Stomach (tissue), 9 donors: ENCODE data around the gene IZUMO1. TPM values are rescaled to one million over a fixed set of nuclear protein-coding genes. Genes with fewer than 3 reads are reported as not detected.

Experiments
- DNase-seq, 2 donors: peaks; one replicate each; pipeline versions ENCODE4 v3.0.0 to v3.0.0-alpha.2; 2013 to 2019
- H3K27ac ChIP-seq, 5 donors: fragments of 200-600 bp in 4 of 5; sonication (generic) in 4 of 5; one replicate each; pipeline ENCODE4 v1.5.1; 2013 to 2019; ENCODE audit warnings: mild to moderate bottlenecking in 1 of 5, moderate library complexity in 1 of 5
- H3K27me3 ChIP-seq, 3 donors: fragments of 200-600 bp; sonication (generic); one replicate each; pipeline ENCODE4 v1.5.1; 2017 to 2019; ENCODE audit warnings: mixed run types in 1 of 3
- H3K36me3 ChIP-seq, 4 donors: fragments of 200-600 bp; sonication (generic); 1 replicate in 3 of 4; 2 replicates in 1 of 4; pipeline ENCODE4 v1.5.1; 2016 to 2019
- H3K4me1 ChIP-seq, 4 donors: fragments of 200-600 bp; sonication (generic); one replicate each; pipeline ENCODE4 v1.5.1; 2016 to 2019
- H3K4me3 ChIP-seq, 4 donors: fragments of 200-600 bp; sonication (generic) in 3 of 4; one replicate each; pipeline ENCODE4 v1.5.1; 2016 to 2019; ENCODE audit warnings: mild to moderate bottlenecking in 1 of 4
- H3K9me3 ChIP-seq, 4 donors: fragments of 200-600 bp; sonication (generic); one replicate each; pipeline ENCODE4 v1.5.1; 2016 to 2019
- EP300 ChIP-seq: sonication (generic); formaldehyde crosslinking; IDR thresholded peaks from one replicate; pipeline ENCODE4 v1.6.1; 2017; ENCODE audit warnings: antibody characterized with exemption
- POLR2A ChIP-seq, 4 donors: fragments of 450-650 bp; IDR thresholded peaks; one replicate each; pipeline ENCODE4 v1.6.1; 2016; ENCODE audit warnings: antibody characterized with exemption in 4 of 4, control low read depth in 2 of 4, mild to moderate bottlenecking in 1 of 4, moderate library complexity in 1 of 4
- POLR2AphosphoS5 ChIP-seq, 3 donors: sonication (generic); formaldehyde crosslinking; IDR thresholded peaks; one replicate each; pipeline ENCODE4 v1.6.1; 2016; ENCODE audit warnings: antibody characterized with exemption in 3 of 3
- WGBS, 5 donors: extraction: QIAGEN DNeasy Blood & Tissue Kit in 3 of 5; methylation state at CpG; one replicate each; pipeline versions ENCODE4 v1.1.5 to v1.1.7; 2013 to 2018; 5-methylcytosine and 5-hydroxymethylcytosine counted together
- intact Hi-C: fragments of 100-400 bp; cut with DNase I; formaldehyde crosslinking; loops from one replicate; pipeline ENCODE4 v1.15.1; 2023; ENCODE audit warnings: low total_unique reads
- polyA plus RNA-seq, 3 donors: library from polyadenylated mRNA; stranded (reverse); fragments of 200-250 nt; gene quantifications; one replicate each; pipeline ENCODE4 v1.2.3, GENCODE V29; 2013
- total RNA-seq, 5 donors: library from RNA; depleted of rRNA; stranded (reverse); fragments of >200 nt; gene quantifications; one replicate each; pipeline versions ENCODE4 v1.1.0 to v1.2.3, GENCODE V29; 2014 to 2016
- TF ChIP-seq, protein P1 (sequence below), 7 experiments: fragments of 450-650 bp in 4 of 7; fragments of 200-600 bp in 3 of 7; sonication (generic) in 3 of 7; IDR thresholded peaks; one replicate each; pipeline ENCODE4 v1.5.1; 2016 to 2019; ENCODE audit warnings: antibody characterized with exemption in 7 of 7, control low read depth in 2 of 7, mild to moderate bottlenecking in 1 of 7
- donor health status: healthy with polysubstance abuse.
- donor health status: Bipolar disorder and iron deficiency.
- donor health status: healthy.

Gene IZUMO1
- total and polyA plus RNA-seq, 8 donors, result 0.62 to 14.3 (median 4.0) TPM; not detected in 3

DNA sequence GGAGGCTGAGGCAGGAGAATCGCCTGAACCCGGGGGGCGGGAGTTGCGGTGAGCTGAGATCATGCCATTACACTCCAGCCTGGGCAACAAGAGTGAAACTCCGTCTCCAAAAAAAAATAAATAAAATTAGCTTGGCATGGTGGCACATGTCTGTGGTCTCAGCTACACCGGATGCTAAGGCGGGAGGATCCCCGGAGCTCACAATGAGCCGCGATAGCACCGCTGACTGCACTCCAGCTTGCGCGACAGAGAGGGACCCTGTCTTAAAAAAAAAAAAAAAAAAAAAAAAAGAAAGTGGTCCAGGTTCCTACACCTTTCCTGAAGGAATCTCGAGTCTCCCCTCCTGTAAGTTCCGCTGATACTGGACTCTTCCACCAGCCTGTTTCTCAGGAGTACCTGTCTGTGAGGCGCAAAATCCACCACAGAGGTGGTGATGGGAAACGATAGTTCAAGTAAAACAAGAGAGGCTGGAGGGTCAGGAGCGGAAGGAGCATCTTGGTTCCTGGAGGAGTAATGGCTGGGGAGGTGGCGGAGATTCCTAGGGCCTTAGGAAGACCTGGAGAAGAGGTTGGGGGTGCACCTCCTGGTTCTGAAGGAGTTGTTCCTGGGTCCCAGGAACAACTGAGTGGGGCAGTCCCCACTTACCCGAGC is 5.3 kb upstream of the IZUMO1 start:
- H3K4me3 ChIP-seq, result peak overlapping the region; percentile 48 to 58 (median 54)
- TF ChIP-seq, protein P1, sequence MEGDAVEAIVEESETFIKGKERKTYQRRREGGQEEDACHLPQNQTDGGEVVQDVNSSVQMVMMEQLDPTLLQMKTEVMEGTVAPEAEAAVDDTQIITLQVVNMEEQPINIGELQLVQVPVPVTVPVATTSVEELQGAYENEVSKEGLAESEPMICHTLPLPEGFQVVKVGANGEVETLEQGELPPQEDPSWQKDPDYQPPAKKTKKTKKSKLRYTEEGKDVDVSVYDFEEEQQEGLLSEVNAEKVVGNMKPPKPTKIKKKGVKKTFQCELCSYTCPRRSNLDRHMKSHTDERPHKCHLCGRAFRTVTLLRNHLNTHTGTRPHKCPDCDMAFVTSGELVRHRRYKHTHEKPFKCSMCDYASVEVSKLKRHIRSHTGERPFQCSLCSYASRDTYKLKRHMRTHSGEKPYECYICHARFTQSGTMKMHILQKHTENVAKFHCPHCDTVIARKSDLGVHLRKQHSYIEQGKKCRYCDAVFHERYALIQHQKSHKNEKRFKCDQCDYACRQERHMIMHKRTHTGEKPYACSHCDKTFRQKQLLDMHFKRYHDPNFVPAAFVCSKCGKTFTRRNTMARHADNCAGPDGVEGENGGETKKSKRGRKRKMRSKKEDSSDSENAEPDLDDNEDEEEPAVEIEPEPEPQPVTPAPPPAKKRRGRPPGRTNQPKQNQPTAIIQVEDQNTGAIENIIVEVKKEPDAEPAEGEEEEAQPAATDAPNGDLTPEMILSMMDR (IDR thresholded peaks at IDR 0.05), result no peak
- TF ChIP-seq POLR2AphosphoS5 (IDR thresholded peaks at IDR 0.05) (no peak), POLR2A (IDR thresholded peaks at IDR 0.05) (no peak), EP300 (no peak)
- peaks cover 15 to 50% (median 33%) of the 10 kb centered on the region in 4 donors for H3K4me1 ChIP-seq
- peaks cover 0 to 9% (median 0%) of the 10 kb centered on the region in 4 donors for H3K36me3 ChIP-seq
- peaks cover 0 to 58% (median 10%) of the 10 kb centered on the region in 3 donors for H3K27me3 ChIP-seq
- H3K27ac ChIP-seq, result peak overlapping the region; percentile 81 to 89 (median 86)
- no peak for DNase-seq
- no peaks in the 10 kb centered on the region for H3K9me3 ChIP-seq
- intact Hi-C loops, result no loop called here
- 10 to 26% (median 15%) methylated on average over 19 to 20 of the region's 20 CpGs for WGBS, 5 donors

DNA sequence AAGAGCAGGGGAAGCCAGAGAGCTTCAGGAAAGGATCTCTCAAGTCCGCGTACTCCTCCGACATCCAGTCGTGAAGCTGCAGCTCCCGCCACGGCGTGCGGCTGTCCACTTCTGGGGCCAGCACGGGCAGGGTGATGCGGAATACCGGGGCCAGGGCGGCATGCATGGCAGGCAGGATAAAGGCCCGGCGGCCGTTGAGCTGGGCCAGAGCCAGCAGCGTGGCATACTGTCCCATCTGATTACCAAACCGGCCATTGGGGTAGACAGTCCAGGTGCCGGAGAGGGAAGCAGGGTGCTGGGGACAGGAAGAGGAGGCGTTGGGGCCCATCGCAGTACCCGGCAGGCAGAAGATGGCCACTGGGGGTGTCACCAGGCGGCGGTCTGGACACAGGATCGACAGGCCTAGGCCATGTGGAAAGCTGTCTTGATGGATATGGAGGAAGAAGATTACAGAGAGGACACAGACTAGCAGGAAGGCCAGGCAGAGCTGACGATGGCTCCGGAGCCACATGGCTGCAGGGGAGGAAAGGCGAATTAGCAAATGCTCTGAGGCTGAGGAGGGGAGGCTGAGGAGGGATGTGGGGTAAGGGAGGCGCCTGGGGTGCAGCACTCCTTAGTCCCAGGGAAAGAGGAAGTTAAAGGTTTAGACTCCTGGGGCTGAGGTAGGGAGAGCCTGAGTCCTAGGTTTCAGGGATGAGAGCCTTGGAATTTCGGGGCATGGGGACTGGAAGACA is 4.2 kb upstream of the IZUMO1 start:
- peak in 1 of 2 donors; percentile 58 for DNase-seq
- 35 to 64% (median 51%) methylated on average over 26 to 29 of the region's 29 CpGs for WGBS, 5 donors
- Histone ChIP-seq H3K4me1 (peaks cover 15 to 56% (median 39%) of the 10 kb centered on the region in 4 donors), H3K4me3 (peak overlapping the region; percentile 48 to 58 (median 54)), H3K9me3 (no peaks in the 10 kb centered on the region), H3K27ac (peak overlapping the region; percentile 50 to 88 (median 86)), H3K27me3 (peaks cover 0 to 68% (median 10%) of the 10 kb centered on the region in 3 donors), H3K36me3 (peaks cover 0 to 9% (median 0%) of the 10 kb centered on the region in 4 donors)
- intact Hi-C loops, result no loop called here
- TF ChIP-seq POLR2A (IDR thresholded peaks at IDR 0.05), result no peak
- peak in 1 of 3 donors; percentile 2 for TF ChIP-seq POLR2AphosphoS5 (IDR thresholded peaks at IDR 0.05)

DNA sequence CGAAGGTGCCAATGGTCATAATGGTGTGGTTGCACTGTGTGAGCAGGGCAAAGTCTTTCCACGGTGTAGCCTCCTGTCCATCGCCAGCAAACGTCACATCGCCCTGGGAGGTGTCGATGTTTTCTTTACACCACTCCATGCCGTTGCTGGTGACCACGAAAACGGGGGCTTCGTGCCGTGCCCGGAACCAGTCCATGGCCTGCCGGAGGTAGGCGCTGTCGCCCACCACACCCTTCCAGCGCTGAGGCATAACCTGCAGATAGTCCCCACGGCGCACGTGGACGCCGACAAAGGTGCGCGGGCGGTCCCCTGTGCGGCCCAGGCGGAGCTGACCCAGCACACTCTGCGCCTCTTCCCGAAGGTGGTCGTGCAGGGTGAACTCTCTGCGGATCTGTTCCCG is 3.6 kb upstream of the IZUMO1 start:
- DNase-seq, result no peak
- H3K27ac ChIP-seq, result peak overlapping the region; percentile 50 to 88 (median 86)
- WGBS, 5 donors, result 39 to 81% (median 57%) methylated on average over 13 to 31 of the region's 31 CpGs
- H3K36me3 ChIP-seq, result peaks cover 0 to 9% (median 0%) of the 10 kb centered on the region in 4 donors
- intact Hi-C loops, result no loop called here
- H3K27me3 ChIP-seq, result peaks cover 0 to 74% (median 10%) of the 10 kb centered on the region in 3 donors
- peak overlapping the region; percentile 48 to 58 (median 54) for H3K4me3 ChIP-seq
- TF ChIP-seq, protein P1 (IDR thresholded peaks at IDR 0.05), result peak in 1 of 7 experiments; percentile 12
- TF ChIP-seq EP300, result no peak
- no peaks in the 10 kb centered on the region for H3K9me3 ChIP-seq
- H3K4me1 ChIP-seq, result peaks cover 15 to 59% (median 39%) of the 10 kb centered on the region in 4 donors

DNA sequence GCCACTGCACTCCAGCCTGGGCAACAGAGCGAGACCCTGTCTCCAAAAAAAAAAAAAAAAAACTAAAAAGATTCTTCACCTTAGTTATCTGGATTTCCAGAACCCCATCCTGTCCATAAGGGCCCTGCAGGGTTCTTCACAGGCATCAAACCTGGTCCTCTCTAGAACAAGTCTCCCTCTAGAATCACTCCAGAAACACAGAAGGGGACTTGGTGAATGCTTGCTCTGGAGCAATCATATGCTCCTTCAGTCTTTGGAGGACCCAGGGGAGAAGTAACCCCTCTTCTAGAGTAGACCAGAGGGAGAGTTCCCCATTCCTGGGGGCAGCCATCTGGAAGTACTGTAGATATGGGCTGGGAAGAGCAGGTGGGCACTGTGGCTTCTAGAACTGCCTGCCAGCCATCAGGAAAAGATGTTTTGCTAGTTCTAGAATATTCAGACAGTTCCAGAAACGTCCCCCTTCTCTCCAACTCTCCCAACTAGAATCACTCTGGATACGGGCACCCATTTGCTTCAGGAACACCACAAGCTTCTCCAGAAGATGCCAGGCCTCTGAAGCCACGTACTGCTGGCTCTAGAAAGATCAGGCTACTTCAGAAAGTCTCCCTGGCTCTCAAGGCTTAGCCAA is 3.0 kb upstream of the IZUMO1 start:
- Histone ChIP-seq H3K9me3 (no peaks in the 10 kb centered on the region), H3K27me3 (peaks cover 0 to 68% (median 10%) of the 10 kb centered on the region in 3 donors), H3K4me3 (peak overlapping the region in 2 of 4 donors; percentile 52 to 58), H3K27ac (peak overlapping the region; percentile 50 to 88 (median 86)), H3K36me3 (peaks cover 0 to 9% (median 0%) of the 10 kb centered on the region in 4 donors), H3K4me1 (peaks cover 15 to 60% (median 39%) of the 10 kb centered on the region in 4 donors)
- 46 to 59% (median 56%) methylated on average over 4 of the region's 4 CpGs for WGBS, 5 donors
- no peak for DNase-seq
- intact Hi-C loops, result loop anchor here (10.0 kb wide), 1 partner anchor 105 kb away; the partner anchor contains the start of gene CA11
- TF ChIP-seq POLR2AphosphoS5 (IDR thresholded peaks at IDR 0.05) (no peak), EP300 (no peak), POLR2A (IDR thresholded peaks at IDR 0.05) (no peak)
- TF ChIP-seq, protein P1 (IDR thresholded peaks at IDR 0.05), result no peak
